Stimulated activated CD4-positive, alpha-beta T cell treated with anti-CD3 and anti-CD28 coated beads, Interleukin-15, amount 100 ng/mL, for 48 hours (primary cell): ENCODE data around the gene ASPA.
A peak's percentile ranks its signal among the peaks of the same experiment; 100 is the strongest.

Experiments
- DNase-seq, 2 donors: peaks; one replicate each; pipeline ENCODE4 v3.0.0-alpha.2; 2020; ENCODE audit warnings: low read depth in 2 of 2

ASPA gene

DNA sequence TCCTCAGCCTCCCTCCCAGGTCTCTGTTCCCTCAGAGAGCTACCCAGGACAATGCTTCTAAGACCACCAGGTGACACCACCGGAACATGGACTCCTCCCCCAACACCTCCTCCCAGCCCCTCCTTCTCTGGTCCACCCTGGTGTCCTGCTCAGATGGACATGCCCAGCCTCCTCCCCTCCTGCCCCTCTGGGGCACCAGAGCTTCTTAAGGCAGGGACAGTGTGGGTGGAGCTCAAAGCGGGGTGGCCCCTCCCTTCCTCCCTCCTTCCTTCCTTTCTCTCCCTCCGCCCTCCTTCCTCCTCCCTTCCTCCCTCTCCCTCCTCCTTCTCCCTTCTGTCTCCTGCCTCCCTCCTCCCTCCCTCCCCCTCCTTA is 59.1 kb downstream of the ASPA start:
- DNase-seq: no peak

DNA sequence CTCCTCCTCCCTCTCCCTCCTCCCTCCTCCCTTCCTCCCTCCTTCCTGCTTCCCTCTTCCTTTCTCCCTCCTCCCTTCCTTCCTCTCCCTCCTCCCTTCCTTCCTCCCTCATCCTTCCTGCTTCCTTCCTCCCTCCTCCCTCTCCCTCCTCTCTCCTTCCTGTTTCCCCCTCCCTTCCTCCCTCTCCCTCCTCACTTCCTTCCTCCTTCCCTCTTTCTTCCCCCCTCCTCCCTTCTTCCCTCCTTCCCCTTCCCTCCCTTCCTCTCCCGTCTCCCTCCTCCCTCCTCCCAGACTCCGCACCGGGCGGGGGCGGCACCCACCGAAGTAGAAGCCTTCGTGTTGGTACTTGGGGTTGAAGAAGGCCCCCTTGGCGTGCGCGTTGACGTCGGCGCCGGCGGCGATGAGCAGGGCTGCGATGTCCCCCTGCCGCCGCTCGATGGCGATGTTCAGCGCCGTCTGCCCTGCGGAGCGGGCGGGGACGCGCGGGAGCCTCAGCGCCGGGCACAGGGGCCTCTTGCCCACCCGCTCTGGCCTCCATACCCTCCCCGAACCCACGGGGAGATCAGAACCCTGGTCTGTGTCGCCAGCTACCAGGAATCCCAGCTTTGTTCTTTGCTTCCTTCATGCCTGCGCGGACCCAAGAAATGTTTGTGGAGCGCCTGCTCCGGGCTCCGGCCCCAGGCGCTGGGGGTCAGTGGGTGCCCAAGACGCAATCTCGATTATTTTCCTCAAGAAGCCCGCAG is 59.6 kb downstream of the ASPA start:
- peak; percentile 41 to 44 for DNase-seq

GRCh38 chr17:3536716-3537115 is 60.9 kb downstream of the ASPA start:
- DNase-seq: no peak

GRCh38 chr17:3539881-3540540 is 64.2 kb downstream of the ASPA start:
- DNase-seq: no peak

GRCh38 chr17:3542410-3543088 is 66.8 kb downstream of the ASPA start:
- DNase-seq: no peak

DNA sequence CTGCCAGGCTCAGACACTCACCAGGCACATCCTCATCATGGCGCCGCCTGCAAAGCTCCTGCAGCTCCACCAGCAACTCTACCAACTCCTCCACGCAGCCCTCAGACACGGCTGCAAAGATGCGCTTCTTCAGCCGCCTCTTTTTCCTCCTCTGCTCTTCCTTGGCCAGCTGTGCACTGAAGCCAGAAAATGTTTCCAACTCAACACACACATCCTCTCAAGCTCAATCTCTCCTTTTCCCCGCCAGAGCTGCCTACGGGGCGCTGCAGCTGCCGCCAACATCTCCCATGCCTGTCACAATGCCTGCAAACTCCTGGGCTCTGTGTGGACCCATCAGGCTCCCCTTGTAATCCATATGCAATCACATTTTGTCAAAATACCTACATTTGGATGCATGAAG is 67.7 kb downstream of the ASPA start:
- DNase-seq: no peak

DNA sequence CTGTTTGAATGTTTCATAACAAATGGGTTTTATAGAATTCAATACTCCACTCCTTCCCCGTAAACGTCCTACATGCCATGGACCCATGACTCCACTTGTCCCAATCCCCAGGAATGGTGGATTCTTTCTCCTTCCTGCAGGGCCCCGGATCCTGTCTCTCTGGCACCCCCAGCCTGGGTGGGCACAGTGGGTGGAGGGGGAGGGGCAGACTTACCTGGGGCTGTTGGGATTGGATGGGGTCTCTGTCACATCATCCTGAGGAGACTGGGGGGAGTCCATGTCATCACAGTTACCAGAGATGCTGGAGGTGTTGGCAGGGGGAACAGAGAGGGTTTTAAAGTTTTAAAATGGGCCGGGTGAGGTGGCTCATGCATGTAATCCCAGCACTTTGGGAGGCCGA is 68.6 kb downstream of the ASPA start:
- DNase-seq: no peak

DNA sequence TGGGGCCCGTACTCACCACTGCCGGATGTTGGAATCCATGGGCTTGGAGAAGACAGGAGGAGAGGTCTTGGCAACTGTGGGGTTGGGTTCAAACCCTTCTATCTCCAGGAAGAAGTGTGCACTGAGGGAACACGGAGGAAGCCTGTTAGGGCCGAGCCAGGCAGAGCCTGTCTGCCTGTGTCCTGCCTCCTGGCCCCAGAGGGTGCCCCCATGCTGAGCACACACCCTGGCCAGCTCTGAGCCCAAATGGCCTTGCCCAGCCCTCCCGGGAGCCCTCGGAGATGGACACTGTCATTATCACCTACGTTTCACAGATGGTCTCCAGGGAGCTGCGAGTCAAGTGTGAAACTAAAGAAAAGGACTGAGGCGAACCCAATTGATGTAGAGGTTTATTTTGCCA is 69.4 kb downstream of the ASPA start:
- no peak for DNase-seq

- DNase-seq: no peak
Measured at GRCh38 chr17:3546521-3546920, 70.7 kb downstream of the ASPA start.

DNA sequence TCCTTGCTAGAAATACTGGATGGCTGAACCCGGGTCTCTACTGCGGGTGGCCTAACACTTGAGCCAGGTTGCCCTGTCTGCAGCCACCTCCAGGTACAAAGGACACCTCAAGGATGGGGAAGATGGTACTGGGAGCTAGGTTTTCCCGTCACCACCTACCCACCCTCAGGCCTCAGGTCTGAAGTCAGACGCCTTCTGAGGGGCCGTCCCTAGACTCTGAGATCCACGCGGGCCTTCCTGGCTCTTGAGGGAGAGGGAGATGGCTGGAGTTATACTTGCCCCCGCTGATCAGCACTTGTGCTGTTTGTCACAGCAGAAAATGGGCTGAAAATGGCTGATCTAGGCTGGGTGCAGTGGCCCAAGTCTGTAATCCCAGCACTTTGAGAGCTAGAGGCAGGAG is 71.2 kb downstream of the ASPA start:
- no peak for DNase-seq

DNA sequence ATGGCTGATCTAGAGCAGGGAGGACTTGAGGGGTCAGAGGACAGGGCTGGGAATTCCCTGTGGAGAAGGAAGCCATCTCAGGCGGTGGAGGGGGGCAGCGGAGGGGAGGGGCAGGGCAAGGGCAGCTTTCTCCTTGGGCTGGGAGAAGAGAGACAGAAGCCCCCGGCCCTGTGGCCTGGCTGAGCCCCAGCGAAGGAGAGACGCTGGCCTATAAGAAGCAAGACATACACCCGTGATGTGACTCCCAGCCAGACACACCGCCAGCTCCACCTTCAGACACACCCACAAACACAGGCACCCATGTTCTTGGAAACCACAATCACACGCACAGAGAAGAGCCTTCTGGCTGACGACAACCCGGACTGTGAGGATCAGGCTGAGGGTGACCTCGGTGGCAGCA is 71.8 kb downstream of the ASPA start:
- DNase-seq: no peak

DNA sequence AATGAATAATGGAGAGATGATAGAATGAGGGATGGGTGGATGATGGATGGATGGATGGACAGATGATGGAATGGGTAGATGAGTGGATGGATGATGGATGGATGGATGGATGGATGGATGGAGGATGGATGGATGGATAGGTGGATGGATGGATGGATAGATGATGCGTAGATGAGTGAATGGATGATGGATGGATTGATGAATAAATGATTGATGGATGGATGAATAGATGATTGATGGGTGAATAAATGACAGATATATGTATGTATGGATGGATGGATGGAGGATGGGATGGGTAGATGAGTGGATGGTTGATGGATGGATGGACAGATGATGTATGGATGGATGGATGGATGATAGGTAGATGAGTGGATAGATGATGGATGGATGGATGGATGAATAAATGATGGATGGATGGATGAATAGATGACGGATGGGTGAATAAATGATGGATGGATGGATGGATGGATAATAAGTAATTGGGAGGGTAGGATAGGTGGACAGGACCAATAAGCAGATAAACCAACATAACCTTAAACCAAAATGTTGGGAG is 73.9 kb downstream of the ASPA start:
- DNase-seq: no peak

GRCh38 chr17:3551189-3551588 is 75.4 kb downstream of the ASPA start:
- no peak for DNase-seq

DNA sequence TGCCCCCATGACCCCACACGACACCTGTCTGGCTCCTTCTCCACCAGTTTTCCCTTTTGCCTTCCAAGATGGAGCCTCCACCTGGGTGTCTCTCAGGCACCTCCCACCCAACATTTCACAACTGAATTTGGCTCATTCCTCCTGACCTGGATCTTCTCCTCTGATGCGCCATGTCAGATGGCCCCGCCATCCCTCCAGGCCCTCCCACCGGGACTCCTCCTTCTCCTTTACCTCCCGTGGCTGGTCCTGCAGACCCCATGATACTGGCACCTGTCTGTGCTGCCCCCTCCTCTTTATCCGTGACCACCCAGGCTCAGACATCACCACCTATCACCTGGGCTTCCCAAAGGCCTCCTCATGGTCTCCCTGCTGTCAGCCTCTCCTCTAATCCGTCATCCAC is 77.1 kb downstream of the ASPA start:
- no peak for DNase-seq
